Kidney capillary endothelial cell (primary cell): Measurements from ENCODE around the gene AMOT.

Source experiments
- DNase-seq: peaks from one replicate; pipeline ENCODE4 v3.0.0-alpha.2; 2018; ENCODE audit warnings: low spot score

Gene AMOT

DNA sequence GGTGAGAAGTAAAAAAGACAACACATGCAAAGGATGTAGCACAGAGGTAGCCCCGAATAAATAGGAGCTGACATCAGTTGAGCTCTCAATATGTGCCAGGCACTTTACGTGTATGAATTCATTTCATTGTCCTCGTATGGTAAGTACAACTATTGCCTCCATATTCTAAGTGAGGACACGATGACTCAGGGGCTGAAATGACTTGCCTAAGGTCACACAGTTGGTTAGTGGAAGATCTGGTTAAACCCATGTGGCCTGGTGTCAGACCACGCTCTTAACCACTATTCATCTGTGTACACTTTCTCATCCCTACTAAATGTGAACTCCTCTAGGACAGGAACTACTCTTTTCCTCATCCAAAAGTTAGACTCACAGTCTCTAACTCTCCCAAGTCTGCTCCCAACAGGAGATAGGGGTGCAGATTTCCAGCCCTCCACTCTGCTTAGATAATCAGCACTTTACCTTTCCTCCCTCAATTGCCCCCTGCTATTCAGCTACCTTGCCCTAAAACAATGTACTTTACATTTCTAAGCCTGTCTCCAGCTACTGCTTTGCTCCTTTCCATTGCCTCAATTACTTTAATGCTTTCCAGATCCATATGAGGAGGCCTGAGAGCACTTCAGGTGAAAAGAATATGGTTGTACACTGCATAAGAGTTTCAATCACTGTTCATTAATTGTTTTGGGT is 102.1 kb downstream of the AMOT start:
- DNase-seq: no peak

DNA sequence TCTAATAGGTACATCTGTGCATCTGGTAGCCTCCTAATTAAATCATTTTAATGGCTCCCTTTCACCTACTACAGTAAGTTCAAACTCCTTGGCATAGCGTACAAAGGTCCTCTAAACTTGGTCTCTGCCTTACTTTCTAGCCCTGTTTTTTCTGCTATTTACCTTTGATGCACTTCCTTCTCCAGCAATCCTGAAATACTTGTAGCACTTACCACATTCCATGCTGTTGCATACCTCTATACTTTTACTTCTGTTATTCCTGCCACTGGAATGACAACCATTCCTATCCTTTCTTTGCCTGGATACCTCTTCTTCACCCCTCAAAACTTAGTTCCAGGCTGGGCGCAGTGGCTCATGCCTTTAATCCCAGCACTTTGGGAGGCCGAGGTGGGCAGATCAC is 104.3 kb downstream of the AMOT start:
- DNase-seq: no peak

DNA sequence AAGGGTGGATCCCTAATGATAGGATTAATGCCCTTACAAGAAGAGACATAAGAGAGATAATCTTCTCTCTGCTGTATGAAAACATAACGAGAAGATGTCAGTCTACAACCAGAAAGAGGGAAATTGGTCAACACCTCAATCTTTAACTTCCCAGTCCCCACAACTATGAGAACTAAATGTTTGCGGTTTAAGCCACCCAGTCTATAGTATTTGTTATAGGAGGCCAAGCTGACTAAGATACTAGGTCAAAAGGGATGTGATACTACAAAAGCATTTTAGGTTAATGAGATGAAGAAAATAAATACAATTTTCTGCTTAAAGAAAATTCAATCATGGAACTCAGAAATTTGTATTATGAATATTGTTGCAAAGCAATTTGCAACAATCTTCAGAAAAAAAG is 105.5 kb downstream of the AMOT start:
- DNase-seq: no peak

DNA sequence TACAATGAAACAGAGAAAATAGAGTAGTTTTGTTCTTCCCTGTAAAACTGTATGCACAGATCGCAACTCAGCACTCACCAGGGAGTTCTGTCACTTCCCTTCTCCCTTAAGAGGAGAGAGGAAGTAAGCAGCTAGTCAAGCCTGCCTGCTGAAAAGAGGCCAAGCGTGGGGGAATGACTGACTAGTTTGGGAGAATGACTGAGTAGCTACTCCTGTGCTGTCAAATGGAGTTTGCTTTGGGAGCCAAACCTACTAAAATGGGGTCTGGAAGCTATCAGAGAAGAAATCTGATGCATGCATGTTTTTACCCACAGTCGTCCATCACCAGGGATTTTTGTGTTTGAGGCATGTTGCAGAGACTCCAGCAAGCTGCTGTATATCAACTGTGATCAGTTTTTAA is 106.3 kb downstream of the AMOT start:
- DNase-seq: no peak

GRCh38 chrX:112731793-112732192 is 108.8 kb downstream of the AMOT start:
- DNase-seq: no peak
